ENCODE results near the gene MROH2A.
A peak's percentile ranks its signal among the peaks of the same experiment; 100 is the strongest.

Gene MROH2A

DNA sequence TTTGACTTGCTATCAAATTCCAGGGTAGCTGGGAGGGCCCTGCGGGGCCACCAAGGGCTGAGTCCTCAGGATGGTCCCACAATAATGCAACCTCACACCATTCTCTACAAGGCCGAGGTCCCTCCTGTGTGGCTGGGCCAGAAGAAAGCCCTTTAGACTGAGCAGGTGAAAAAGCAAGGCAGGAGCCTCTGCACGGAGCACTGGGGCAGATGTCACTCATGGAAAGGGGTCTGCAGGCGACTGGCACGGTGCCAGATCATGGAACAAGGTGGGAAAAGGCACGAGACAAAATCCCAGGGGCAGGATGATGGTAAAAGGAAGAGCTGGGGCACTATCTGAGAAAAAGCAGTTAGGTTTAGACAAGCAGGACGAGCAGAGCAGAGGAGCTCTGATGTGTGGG, 60.1 kb downstream of the MROH2A start:
- DNase-seq: no peak

DNA sequence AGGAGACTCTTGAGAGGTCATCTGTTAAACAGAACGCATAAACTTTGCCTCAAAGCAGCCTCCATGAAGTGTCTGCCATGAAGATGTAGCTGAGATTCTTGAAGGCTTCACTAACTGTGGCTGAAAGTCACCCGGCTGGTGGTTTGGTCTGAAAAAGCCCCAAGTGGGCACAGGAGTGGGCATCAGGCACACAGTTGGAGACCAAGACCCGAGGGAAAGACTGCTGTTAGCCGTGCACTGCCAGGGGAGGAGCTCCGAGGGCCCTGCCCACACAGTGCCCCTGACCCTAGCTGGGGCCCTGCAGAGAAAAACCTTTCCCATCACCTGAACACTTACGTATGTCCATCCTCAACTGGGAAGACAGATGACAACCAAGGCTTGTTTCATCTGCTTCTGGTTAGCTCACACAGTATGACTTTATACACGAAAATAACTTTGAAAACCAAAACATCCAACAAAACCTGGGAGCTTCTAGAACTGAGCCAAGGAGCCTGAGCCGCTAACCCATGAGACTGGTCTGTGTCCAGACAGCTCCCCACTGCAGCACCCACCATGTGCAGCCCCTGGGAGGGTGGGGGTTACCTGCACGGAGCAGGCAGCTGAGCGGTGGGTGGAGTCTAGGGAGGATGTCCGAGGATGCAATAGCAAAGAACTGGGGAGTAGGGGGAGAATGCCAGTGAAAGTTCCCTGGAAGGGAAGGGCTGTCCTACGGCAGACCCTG, 60.8 kb downstream of the MROH2A start:
- DNase-seq: no peak

DNA sequence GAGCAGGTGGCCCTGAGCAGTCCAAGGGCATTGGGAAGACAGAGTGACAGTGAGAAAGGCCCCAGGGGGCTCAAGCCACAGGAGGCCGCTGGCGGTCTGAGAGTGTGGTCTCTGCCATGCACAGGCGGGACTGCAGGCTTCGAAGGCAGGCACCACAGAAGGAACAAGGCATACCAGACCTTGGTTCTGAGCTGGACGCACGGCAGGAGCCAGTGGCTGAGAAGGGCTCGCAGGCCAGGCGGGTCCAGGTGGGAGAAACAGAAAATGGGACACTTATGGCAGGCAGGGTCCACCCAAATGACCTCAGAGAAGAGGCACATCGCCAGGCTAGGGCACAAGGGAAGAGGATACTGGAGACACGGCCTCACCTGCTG, 61.3 kb downstream of the MROH2A start:
- DNase-seq: no peak

DNA sequence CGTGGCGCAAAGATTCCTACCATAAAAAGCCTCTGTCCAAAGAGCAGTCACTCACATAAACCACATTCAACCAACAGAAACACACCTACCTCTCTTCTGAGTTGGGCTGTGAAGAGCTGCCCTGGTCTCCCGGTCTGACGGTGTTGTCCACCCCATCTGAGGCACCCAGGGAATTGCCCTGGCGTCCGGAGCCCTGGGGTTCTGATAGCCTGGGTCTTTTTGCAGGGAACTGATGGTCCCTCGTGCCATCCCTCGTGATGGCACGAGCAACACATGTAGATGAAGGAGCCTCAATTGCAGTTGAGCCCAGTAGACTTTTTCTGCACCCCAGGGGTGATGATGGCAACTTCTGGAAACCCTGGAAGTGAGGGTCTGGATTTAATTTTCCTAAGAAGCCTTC, 62.4 kb downstream of the MROH2A start:
- no peak for DNase-seq

DNA sequence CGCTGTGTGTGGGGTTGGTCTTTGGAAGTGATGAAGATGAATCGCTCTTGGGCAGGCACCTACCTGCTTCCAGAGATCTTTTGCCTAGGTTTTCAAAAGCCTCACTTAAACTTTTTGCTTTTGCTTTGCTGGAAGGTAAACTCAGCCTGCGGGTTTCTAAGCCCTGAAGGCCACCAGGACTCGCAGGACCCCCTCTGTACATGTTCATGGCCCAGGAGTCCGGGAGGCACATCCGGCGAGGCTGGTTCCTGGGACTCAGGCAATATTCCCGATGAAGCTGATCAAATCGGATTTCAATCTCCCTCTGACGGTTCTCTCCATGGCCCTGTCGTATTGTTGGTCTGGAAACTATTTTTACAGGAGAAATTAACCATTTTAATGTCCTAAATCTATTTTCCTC, 63.1 kb downstream of the MROH2A start:
- no peak for DNase-seq

DNA sequence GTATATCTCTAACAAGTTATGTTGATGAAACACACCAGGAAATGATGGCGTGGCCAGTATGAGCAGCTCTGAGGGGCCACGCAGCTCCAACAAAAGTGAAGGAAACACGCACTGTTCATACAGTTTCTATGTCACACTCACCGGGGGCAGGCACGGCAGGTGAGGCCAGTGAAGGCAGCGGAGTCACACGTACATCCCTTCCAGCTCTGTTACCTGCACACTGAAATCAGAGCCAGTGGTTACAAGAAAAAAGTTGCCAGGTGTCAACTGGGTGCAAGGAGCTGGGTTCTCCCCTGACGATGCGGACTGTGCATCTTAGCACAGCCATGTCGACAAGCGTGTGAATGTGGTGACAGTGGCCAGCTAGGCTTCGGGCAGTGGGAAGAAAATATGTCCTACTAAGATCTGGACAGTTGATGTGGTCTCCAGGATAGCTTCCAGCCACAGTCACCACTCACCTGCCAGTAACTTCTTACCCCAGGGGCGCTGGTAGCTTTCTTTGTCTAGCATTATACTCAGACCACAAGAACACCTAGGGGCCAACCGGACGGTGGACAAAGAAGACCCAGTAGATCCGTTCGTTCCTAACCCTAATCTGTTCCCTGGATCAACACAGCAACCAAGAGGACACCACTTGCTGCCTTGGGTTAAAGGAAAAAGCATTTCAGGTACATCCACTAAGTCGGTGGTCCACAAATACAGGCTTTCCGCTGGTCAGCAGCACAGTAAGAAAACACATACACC, 66.1 kb downstream of the MROH2A start:
- DNase-seq: no peak

DNA sequence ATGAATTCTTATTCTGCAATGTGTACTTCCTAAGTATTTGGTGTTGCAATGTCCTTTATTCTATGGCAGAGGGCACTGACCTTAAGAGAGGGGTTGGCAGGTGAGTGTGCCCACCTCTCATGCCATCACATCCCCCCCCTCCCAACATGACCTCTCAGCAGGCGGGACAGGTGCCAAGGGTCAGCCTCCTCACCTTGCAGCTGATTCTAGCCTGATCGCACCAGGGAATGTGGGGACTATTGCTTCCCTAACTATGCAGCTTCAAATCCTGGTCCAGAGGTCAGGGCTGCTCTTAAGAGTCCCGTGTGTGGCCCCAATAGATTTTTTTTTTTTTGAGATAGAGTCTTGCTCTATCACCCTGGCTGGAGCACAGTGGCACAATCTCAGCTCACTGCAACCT, 66.7 kb downstream of the MROH2A start:
- no peak for DNase-seq

DNA sequence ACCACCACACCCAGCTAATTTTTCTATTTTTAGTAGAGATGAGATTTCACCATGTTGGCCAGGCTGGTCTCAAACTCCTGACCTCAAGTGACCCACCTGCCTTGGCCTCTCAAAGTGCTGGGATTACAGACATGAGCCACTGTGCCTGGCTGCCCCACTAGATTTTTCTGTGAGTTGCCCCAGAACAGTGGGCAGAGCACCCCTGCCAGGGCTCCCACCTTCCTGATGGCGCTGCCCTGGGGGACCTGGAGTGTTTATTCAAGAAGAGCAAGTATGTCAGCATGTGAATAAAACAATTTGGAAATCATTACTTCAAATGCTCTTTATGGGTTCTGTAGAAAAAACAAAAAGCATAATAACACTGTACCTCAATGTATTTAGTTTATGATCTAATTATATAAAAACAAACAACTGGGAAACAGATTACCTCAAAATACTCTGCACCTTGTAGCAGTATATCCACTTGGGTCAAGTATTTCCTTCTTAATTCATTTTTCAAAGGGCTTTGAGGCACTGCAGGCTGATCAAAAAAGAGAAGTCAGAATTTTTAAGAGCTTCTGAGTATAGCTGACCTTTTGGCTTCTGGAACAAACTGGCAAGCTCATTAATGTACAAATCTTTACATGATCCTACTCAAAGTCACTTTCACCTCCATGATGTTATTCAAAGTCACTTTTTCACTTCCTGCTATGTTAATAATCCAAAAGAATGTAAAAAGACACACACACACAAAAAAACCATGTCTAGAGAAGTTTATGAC, 67.4 kb downstream of the MROH2A start:
- DNase-seq: no peak

DNA sequence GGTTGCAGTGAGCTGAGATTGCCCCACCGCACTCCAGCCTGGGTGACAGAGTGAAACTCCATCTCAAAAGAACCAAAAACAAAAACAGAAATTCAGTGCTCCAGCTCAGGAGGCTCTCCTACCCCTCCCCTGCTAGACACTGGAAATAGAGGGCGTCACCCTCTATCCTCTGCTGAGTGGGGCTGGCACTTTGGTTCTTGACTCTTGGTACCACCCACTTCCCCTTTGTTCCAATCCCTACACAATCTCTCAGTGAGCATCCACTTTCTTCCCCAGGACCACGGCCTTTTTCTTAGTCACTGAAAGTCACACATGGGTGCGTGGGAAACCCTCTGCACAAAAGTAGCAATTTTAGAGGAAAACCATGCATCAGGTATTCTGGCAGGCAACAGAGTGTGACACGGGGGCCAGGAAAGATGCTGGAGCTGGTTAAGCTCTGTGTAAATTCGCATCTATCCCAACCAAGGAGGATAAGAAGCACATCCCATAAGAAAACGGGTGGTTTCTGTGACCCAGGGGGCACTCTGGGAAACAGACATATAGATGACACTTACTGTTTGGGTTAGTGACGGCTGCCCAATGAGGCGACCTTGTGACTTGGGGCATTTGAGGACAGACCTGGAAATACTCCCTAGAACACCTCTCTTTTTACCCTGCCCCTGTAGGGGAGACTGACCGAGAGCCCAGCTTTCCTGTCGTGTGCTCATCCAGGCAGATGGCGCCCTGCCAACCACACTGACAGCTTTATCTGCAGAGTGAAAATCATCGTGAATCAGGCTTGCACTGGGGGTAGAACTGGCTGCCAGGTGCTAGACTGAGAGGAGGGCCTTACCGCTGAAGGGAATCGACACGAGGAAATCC, 68.5 kb downstream of the MROH2A start:
- DNase-seq: no peak

DNA sequence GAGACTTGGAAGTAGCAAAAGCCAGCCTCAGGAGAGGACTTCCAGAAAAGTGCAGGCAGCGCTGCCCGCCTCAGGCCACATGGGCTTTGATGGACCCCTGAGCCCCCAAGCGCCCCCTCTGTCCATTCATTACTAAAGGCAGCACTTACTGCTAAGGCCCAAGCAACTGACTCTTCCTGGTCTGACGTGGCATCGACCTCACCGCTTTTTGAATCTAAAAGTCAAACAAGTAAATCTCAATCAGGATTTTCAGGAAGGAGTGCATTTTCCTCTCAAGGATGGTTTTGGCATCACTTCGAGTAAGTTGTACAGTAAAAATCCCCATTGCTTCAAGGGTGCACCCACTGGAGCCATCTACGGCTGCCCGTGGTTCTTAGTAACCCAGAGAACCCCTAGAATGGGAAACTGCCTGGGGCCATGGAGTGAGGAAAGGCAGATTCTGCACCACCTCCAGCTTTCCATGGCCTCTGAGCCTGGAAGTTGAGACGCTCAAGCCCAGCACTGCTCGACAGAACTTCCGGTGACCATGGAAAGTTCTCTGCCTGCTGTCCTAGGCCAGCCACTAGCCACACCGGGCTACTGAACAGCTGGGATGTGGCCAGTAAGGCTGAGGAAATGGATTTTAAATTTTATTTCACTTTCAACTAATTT, 69.2 kb downstream of the MROH2A start:
- DNase-seq: no peak

DNA sequence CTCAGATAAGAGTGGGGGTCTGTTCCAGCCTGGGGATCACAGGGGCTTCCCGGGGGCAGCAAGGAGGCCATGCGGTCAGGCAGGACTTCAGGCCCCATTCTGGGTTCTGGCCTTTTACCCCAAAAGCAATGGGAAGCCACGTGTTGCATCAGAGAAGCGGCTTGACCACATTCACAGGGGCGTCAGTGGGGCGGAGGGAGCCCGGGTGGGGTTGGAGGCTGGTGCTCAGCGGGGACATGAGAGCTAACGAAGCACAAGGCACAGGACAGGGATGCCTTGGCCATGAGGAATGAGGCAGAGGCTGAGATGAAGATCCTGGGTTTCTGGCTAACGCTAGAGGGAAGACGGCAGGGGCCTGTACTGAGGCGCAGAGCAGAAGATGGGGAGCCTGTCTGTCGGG, 70.1 kb downstream of the MROH2A start:
- DNase-seq: no peak

DNA sequence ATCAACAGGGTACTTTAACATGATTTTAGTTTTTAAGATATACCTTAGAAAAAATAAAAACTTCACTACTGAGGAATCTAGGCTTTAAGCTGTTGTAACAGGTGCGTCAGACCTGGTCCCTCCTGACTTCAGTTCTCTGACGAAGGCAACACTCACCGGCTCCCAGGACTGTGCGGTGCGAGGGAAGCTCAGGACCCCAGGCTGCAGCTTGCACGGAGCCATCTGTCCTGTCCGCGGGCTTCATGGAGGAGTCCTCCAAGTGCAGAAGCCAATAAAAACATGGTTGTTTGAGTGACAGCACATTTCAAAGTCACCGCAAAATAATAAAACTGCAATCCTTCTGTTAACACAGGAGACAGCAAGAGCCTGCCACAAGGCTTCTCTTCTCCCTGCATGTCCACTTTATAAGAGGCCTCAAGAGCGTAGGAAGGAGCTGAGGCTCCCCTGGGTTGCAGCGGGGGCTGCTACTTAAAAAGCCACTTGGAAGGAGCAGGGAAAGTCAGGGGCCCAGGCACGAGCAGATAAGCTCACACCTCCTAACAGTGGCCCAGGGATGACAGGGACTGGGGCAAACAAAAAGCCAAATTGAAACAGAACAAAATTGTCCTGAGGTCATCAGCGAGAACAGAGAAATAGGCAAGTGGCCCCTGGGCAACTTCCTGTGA, 71.6 kb downstream of the MROH2A start:
- no peak for DNase-seq

DNA sequence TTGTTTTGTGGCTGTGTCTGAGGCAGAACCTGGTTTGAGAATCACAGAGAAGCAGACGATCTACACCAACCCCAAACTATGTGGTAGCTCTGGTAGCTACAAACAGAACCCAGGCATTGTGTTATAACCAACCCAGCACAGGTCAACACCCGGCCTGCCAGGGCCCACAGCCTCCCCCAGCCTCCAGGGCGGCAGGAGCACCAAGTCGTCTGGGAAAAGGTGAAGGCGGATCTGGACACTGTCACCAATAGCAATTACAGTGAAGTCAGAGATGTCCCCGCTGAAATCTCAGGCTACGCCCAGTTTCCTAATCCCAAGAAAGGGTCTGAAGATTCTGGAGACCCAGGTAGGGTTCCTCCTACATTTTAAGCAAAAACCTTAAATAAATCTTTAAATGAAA, 72.6 kb downstream of the MROH2A start:
- no peak for DNase-seq

DNA sequence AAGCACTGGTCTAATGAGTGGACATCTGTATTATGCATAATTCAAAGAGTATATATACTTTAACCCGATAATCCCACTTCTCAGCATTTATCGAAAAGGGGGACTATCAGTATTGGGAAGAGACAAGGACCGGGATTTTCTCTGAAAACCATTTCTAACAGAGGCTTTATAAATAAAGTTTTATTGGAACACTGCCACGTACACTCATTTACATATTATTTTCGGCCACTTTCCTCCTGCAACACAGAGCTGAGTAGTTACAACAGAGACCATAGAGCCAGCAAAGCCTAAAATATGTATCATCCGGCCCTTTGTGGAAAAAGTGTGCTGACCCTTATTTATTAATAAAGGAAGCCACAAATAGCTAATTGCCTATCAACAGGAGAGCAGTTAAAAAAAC, 73.0 kb downstream of the MROH2A start:
- no peak for DNase-seq

DNA sequence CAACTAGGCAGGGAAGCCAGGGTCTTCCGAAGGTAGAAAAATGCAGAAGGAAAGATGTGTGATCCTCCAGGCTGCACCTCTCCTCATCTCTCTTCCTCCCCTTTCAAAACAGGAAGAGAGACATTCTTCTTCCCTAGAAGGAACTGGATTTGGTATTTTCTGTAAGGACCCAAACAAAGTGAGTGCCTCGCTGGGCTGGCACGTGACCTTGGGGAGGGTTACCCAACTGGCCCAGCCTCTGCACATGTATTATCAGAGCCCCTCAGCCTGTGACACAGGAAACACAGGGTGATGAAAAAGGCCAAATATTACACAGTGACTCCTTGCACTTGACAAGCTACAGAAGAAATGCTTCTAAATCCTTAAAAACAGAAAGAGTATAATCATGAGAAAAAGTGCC, 73.9 kb downstream of the MROH2A start:
- peak; percentile 72 for DNase-seq

DNA sequence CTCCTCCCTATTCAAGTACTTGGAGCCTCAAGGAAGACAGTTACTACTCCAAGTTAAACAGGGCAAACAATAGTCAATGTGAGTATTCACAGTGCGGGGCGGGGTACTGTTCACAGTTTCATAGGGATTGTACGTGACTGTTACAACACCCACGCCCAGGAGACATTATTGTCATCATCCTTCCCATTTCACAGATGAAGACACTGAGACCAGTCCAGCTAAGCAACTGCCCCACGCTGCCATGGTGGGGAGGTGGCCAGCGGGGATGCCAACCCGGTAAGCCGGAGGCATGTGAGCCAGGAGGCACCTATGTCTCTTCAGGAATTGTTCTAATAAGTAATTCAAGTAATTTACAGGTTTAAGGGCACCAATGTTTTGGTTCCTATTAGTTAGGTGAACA, 75.2 kb downstream of the MROH2A start:
- no peak for DNase-seq

DNA sequence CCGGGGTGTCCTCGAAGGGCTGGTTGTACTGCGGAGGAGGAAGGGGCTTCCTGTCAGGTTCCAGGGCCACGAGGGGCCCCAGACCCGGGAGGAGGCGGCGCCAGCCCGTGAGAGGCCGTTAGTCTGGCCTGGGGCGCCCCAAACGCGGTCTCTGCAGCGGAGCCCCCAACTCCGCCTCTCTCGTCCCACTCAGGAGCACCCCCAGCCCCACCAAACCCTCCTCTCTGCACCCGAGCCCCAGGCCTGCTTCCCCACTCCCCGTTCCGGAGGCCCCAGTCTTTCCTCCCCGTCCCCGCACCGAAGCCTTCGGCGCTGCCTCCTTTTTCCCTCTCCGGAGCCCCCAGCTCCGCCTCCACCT, 75.7 kb downstream of the MROH2A start:
- no peak for DNase-seq

DNA sequence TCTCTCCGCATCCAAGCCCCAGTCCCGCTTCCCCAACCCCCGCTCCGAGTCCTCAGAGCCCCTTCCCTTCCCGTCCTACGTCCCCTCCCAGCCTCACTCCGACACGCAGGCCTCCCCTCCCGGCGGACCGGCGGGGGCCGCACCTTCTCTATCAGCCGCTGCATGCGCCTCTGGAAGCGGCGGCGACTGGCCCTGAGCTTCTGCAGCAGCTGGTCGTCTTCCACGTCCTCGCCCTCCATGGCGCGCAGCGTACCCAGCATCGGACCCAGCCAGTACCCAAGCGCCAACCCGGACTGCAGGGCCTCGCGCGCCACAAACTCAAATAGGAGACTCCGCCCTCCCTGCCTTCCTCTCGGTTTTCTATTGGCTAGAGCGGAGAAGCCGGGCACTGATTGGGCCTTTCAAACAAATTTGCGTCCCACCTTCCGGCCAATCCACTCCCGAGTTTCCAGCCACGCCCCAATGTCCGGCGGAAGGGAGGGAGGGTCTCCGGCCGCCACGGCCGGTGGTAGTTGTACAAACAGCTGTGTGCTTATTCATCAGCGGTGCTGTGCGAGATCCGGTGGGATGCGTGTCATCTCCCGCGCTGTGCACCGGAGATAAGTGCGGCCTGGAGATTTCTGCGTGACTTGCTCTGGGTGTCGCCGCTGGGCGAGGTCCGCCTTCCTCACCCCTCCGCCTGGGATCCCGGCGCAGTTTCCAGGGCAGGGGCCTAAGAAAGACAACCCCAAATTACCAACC, 76.3 kb downstream of the MROH2A start, which contains the start of gene HJURP:
Gene HJURP, minus strand, starts transcription at position 295 of the 741 bp plus-strand sequence. Its CDS starts 35 bp downstream, at position 260.
- peak; percentile 81 for DNase-seq

DNA sequence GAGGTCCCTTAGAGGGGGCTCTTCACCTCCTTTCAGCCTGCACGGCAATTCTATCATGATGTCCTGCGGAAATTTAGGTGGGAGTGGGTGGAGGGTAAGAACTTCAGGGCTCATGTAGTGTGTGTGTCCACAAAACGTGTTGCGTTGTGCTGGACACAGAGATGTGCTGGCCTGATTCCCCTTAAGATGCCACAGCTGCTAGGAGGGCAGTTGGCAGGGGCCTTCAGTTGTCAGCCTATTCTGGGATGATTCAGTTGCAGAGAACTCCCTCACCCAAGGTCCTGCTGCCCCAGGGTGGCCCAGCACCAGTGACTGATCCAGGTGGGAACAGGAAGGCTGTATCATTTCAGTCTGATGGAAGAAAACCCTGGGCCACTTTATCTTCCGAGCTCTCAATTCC, 77.2 kb downstream of the MROH2A start:
- no peak for DNase-seq

DNA sequence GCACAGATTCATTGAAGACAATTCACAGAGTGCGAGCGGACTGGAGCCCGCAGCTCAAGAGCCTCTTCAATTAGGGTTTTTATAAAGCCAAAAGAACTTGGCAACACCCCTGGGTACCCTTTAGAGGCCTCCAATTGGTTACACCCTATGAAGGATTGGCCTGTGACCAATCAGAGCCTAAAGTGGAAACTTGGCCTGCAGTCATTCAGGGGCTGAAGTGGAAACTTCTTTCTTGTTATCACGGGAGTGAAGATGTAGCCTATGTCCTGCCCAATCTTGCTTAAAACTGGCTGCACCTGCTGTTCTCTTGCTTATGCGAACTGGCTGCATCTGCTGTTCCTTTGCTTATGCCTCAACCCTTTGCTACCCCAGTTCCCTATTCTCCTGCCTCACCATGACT, 78.1 kb downstream of the MROH2A start:
- DNase-seq: no peak

DNA sequence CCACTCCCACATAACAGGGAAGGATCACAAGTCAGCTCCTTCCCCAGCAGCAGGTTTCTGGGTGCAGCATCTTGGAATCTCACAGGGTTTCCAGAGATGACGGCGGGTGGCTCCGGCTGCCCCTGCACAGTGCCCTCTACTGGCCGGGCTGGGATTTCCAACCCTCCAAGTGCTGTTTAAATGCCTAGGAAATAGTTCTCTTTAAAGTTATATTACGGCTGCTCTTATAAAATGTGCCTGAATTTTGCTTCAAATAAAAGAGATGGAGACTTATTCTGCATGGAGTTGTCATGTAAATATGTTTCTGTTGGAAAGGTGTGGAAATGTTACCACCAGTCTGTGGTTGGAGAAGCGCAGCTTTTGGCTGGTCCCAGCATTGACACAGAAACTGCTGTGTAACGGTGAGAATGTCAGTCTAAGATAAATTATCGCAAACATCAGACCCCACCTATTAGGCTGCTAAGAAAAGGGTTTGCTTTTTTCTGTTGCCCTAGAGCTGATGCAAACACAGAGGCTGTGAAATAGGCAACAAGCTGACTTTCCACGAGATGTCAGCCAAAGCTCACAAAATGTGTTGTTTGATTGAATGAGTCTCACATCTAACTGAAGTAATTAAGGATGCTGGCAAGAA, 79.5 kb downstream of the MROH2A start:
- DNase-seq: no peak
